Osteocyte (in vitro differentiated cells): ENCODE measurements around the gene SUPT3H. TPM values are rescaled to one million over a fixed set of nuclear protein-coding genes. Genes with fewer than 3 reads are reported as not detected.

Experiments used
- DNase-seq: peaks from one replicate; pipeline ENCODE4 v3.0.0; 2021; ENCODE audit warnings: mixed read lengths; ENCODE audit not compliant: unreplicated experiment; ENCODE audit errors: extremely low spot score
- H3K27ac Mint-ChIP-seq: one replicate; pipeline ENCODE4 v1.8.0; 2021; ENCODE audit warnings: mild to moderate bottlenecking, mixed read lengths; ENCODE audit not compliant: unreplicated experiment
- H3K27me3 Mint-ChIP-seq: one replicate; pipeline ENCODE4 v1.8.0; 2021; ENCODE audit warnings: mixed read lengths; ENCODE audit not compliant: unreplicated experiment
- H3K36me3 Mint-ChIP-seq: one replicate; pipeline ENCODE4 v1.8.0; 2021; ENCODE audit warnings: mixed read lengths; ENCODE audit not compliant: unreplicated experiment
- H3K4me1 Mint-ChIP-seq: one replicate; pipeline ENCODE4 v1.8.0; 2021; ENCODE audit warnings: mixed read lengths; ENCODE audit not compliant: unreplicated experiment
- H3K4me3 Mint-ChIP-seq: one replicate; pipeline ENCODE4 v1.8.0; 2021; ENCODE audit warnings: mild to moderate bottlenecking, moderate library complexity, mixed read lengths; ENCODE audit not compliant: unreplicated experiment
- H3K9me3 Mint-ChIP-seq: one replicate; pipeline ENCODE4 v1.8.0; 2021; ENCODE audit warnings: mixed read lengths; ENCODE audit not compliant: unreplicated experiment
- total RNA-seq: library from RNA; stranded (reverse); gene quantifications from 2 replicates; pipeline ENCODE4 v1.2.1, GENCODE V29; 2021
- TF ChIP-seq, protein P1 (sequence below): fragments of 200-600 bp; sonication (generic); IDR thresholded peaks from 2 replicates; pipeline ENCODE4 v1.5.0; 2021; ENCODE audit warnings: antibody characterized with exemption, mild to moderate bottlenecking, moderate library complexity

The SUPT3H gene
- total RNA-seq, 1 donor from 2014 or later: 13.2 TPM

DNA sequence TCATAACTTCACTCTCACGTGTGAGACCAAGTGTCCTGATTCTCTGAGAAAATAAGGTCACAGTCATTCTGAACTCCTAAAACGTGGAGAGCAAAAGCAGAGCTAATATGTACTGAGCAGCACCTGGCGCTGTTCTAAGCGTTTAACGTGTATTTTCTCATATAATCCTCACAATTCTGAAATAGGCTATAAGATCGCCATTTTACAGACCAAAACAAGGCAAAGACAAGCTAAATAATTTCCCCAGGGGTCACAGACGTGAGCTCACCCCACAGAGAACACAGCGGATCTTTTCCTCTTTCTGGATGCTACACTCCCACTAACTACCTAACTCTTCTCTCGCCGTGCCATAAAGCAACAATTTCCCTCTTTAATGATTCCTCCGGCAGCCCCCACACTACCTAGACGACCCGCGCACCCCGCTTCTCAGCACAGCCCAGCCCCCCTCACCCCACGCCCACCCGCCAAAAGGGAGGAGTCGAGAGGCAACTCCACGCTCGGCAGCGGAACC lies 636 bp downstream of the SUPT3H start:
- H3K27ac Mint-ChIP-seq: peak overlapping the region; percentile 100
- no peak for DNase-seq
- TF ChIP-seq, protein P1, sequence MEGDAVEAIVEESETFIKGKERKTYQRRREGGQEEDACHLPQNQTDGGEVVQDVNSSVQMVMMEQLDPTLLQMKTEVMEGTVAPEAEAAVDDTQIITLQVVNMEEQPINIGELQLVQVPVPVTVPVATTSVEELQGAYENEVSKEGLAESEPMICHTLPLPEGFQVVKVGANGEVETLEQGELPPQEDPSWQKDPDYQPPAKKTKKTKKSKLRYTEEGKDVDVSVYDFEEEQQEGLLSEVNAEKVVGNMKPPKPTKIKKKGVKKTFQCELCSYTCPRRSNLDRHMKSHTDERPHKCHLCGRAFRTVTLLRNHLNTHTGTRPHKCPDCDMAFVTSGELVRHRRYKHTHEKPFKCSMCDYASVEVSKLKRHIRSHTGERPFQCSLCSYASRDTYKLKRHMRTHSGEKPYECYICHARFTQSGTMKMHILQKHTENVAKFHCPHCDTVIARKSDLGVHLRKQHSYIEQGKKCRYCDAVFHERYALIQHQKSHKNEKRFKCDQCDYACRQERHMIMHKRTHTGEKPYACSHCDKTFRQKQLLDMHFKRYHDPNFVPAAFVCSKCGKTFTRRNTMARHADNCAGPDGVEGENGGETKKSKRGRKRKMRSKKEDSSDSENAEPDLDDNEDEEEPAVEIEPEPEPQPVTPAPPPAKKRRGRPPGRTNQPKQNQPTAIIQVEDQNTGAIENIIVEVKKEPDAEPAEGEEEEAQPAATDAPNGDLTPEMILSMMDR: no peak
- H3K36me3 Mint-ChIP-seq: no peaks in the 10 kb centered on the region
- no peaks in the 10 kb centered on the region for H3K9me3 Mint-ChIP-seq
- no peaks in the 10 kb centered on the region for H3K27me3 Mint-ChIP-seq
- peak overlapping the region; percentile 97 for H3K4me3 Mint-ChIP-seq
- peaks cover 29% of the 10 kb centered on the region for H3K4me1 Mint-ChIP-seq

DNA sequence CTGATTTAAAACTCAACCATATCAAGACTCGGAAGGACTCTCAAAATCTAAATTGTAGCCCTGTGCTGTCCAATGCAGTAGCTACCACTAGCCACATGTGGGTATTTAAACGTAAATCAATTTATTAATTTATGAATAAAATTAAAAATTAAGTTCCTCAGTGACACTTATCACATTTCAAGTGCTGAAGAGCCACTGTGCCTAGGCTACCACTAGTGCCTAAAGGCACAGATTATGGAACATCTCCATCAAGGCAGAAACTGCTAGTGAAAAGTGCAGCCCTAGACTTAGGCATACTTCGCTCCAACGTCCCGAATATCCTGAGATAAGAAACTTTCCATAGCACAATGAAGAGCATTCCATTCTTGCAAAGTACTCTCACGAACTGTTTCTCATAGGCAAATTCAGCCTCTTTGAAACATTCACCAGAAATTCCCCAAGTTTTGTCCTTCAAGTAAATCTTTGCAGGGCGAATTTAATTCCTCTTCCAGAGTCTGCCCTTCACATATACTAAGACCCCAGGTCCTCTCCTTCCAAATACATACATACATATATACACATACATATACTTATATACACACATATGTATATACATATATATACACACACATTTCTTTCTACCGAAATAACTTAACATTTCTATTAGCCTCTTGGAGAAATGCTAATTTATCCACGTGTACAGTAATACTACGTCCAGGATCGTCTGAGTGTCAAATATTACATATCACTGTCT lies 1.3 kb downstream of the SUPT3H start:
- TF ChIP-seq, protein P1: no peak
- peaks cover 29% of the 10 kb centered on the region for H3K4me1 Mint-ChIP-seq
- DNase-seq: no peak
- H3K27me3 Mint-ChIP-seq: no peaks in the 10 kb centered on the region
- H3K9me3 Mint-ChIP-seq: no peaks in the 10 kb centered on the region
- H3K36me3 Mint-ChIP-seq: no peaks in the 10 kb centered on the region
- peak overlapping the region; percentile 100 for H3K27ac Mint-ChIP-seq
- H3K4me3 Mint-ChIP-seq: peak overlapping the region; percentile 97

DNA sequence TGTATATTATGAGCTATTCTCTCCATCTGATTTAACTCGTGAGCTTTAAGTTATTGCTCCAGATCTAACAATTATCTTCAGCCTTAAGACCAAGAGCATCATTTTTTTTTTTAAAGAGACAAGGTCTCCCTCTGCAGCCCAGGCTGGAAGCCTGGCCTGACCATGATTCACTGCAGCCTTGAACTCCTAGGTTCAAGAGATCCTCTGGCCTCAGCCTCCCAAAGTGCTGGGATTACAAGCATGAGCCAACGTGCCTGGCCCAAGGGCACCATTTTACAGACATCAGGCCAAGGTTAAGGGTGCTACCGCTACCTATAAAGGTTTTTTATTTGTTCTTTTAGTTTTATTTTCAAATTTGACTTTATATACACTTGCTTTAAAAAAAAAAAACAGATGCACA lies 2.3 kb downstream of the SUPT3H start:
- no peak overlapping the region for H3K27ac Mint-ChIP-seq
- H3K9me3 Mint-ChIP-seq: no peaks in the 10 kb centered on the region
- no peaks in the 10 kb centered on the region for H3K27me3 Mint-ChIP-seq
- TF ChIP-seq, protein P1: peak; percentile 13
- H3K4me1 Mint-ChIP-seq: peaks cover 29% of the 10 kb centered on the region
- H3K36me3 Mint-ChIP-seq: no peaks in the 10 kb centered on the region
- DNase-seq: no peak
- no peak overlapping the region for H3K4me3 Mint-ChIP-seq

DNA sequence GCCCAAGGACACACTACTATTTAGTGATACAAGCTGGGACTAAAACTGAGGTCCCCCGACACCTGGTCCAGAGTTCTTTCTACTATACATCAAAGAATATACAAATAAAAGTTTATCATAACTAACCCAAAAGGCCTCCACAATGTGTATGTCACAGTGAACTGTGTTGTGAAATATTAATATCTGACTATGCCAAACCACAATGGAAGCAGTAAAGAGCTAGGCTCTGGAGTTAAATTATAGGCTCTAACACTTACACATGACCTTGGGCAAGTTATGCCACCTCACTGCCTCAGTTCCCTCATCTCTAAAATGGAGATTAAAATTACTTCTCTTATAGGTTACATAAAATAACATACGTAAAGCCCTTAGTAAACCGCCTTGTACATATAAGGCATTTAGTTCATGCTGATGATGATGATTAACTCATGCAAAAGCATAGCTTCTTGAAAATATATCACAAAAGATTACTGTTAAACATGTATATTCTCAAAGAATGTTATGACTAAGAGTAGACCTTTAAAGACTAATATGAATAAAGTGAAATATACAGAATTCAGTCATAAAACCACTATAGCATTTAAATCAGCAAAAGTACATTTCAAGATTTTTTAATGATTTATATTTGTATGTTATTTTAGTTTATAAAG lies 5.7 kb downstream of the SUPT3H start:
- Mint-ChIP-seq H3K4me3 (no peak overlapping the region), H3K36me3 (peaks cover 2% of the 10 kb centered on the region), H3K4me1 (peaks cover 16% of the 10 kb centered on the region), H3K27ac (no peak overlapping the region), H3K27me3 (no peaks in the 10 kb centered on the region), H3K9me3 (no peaks in the 10 kb centered on the region)
- TF ChIP-seq, protein P1: no peak
- DNase-seq: no peak

DNA sequence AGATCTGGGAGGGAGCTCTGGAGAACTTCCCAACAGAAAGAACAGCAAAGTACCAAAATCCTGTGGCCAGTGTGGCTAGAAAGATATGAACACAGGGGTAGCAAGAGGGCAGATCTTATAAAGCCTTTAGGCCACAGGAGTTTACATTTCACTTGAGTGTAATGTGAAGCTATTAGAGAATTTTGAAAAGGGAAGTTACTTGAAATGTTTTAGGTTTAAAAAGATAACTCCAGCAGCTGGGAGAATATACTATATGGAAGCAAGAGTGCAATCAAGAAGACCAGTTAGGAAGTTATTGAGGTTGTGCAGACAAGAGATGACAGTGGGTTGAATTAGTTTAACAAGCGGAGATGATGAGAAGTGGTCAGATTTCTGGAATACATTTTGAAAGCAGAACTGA lies 7.9 kb downstream of the SUPT3H start:
- DNase-seq: no peak
- Mint-ChIP-seq H3K4me1 (no peaks in the 10 kb centered on the region), H3K36me3 (peaks cover 2% of the 10 kb centered on the region), H3K27me3 (no peaks in the 10 kb centered on the region), H3K9me3 (no peaks in the 10 kb centered on the region), H3K27ac (no peak overlapping the region), H3K4me3 (no peak overlapping the region)
- TF ChIP-seq, protein P1: no peak
